ENCODE measurements around the gene PAPSS1. TPM values are rescaled to one million over a fixed set of nuclear protein-coding genes. Genes with fewer than 3 reads are reported as not detected.

The PAPSS1 gene
- polyA plus RNA-seq, 1 donor (not counting 4 experiments of a cell fraction or from before 2014, with no cell fraction given) = 95.2 TPM

DNA sequence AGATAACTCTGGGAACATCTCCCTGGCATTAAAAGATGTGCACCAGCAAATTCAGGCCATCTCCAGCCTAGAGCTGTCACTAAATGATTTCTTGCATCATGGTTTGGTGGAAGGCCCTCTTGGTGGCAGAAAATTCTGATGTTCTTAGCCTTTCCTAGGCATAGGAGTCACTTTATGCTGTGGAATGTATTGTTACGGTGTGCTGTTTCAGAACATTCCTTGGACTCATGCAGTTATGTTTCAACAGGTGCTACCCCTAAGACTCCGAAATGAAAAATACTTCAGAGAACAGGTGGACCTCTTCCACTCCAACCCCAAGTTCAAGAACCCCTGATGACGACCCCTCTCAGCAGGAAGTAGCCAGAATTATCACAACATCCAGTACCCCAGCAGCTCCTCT lies 20.3 kb upstream of the PAPSS1 start:
- Histone ChIP-seq H3K4me2 (ENCODE audit: control insufficient read depth, extremely low read depth, insufficient read depth, low read depth, low read length) (no peak overlapping the region), H2AFZ (ENCODE audit: control insufficient read depth, low read length) (no peak overlapping the region), H3K27ac (ENCODE audit: control insufficient read depth, insufficient read depth, low read length) (no peak overlapping the region), H3K27me3 (ENCODE audit: control insufficient read depth, extremely low read depth, insufficient read depth, low read length) (no peaks in the 10 kb centered on the region), H3K4me3 (ENCODE audit: control insufficient read depth in 2 of 3, extremely low read depth in 1 of 3, insufficient read depth in 2 of 3, low read depth in 1 of 3, low read length in 3 of 3) (no peak overlapping the region), H3K9me3 (ENCODE audit: control insufficient read depth, low read depth, low read length) (no peaks in the 10 kb centered on the region), H3K79me2 (ENCODE audit: control insufficient read depth, insufficient read depth, low read length) (no peaks in the 10 kb centered on the region), H3K36me3 (ENCODE audit: control insufficient read depth in 2 of 2, extremely low read depth in 1 of 2, insufficient read depth in 2 of 2, low read length in 2 of 2) (no peaks in the 10 kb centered on the region), H3K9ac (ENCODE audit: control insufficient read depth, extremely low read depth, insufficient read depth, low read length) (no peak overlapping the region), H3K4me1 (ENCODE audit: control insufficient read depth, extremely low read depth, insufficient read depth, low read length) (no peaks in the 10 kb centered on the region), H4K20me1 (ENCODE audit: control insufficient read depth, extremely low read depth, insufficient read depth, low read length) (no peaks in the 10 kb centered on the region), H3K9me1 (ENCODE audit: control insufficient read depth, extremely low read depth, insufficient read depth, low read length) (no peaks in the 10 kb centered on the region)
- DNase-seq (ENCODE audit: low read depth, low spot score) = no peak
- TF ChIP-seq CTCF (optimal IDR thresholded peaks at IDR 0.05 in 1 of 3, IDR thresholded peaks at IDR 0.05 in 1 of 3, conservative IDR thresholded peaks at IDR 0.05 in 1 of 3; ENCODE audit: extremely low read depth in 1 of 3, insufficient read depth in 2 of 3, low read length in 3 of 3) (peak in 1 of 3 experiments; percentile 24), EZH2 (IDR thresholded peaks at IDR 0.05; ENCODE audit: low read length) (no peak)
- FAIRE-seq = no peak
- dilution Hi-C loops (cut with MboI; ENCODE audit: extremely low pct_ligation_motif_present, low sequenced_read_pairs) = no loop called here

DNA sequence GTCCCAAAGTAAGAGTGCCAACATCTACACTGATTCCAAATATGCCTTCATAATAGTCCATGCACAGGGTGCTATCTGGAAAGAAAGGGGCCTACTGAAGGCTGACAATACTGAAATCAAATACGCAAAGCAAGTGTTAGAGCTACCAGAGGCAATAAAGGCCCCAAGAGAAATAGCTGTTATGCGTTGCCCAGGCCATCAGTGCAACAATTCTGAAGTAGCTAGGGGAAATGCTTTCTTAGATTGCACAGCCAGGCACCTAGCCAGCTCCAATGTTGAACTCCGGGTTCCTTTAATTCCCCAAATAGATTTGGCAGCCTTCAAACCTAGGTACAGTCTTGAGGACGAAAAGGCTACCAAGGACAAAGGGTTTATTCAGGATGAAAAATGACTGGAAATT lies 17.4 kb upstream of the PAPSS1 start:
- Histone ChIP-seq H3K9me3 (ENCODE audit: control insufficient read depth, low read depth, low read length) (no peaks in the 10 kb centered on the region), H3K9ac (ENCODE audit: control insufficient read depth, extremely low read depth, insufficient read depth, low read length) (no peak overlapping the region), H3K27me3 (ENCODE audit: control insufficient read depth, extremely low read depth, insufficient read depth, low read length) (no peaks in the 10 kb centered on the region), H2AFZ (ENCODE audit: control insufficient read depth, low read length) (no peak overlapping the region), H3K4me2 (ENCODE audit: control insufficient read depth, extremely low read depth, insufficient read depth, low read depth, low read length) (no peak overlapping the region), H4K20me1 (ENCODE audit: control insufficient read depth, extremely low read depth, insufficient read depth, low read length) (no peaks in the 10 kb centered on the region), H3K4me3 (ENCODE audit: control insufficient read depth in 2 of 3, extremely low read depth in 1 of 3, insufficient read depth in 2 of 3, low read depth in 1 of 3, low read length in 3 of 3) (no peak overlapping the region), H3K36me3 (ENCODE audit: control insufficient read depth in 2 of 2, extremely low read depth in 1 of 2, insufficient read depth in 2 of 2, low read length in 2 of 2) (no peaks in the 10 kb centered on the region), H3K9me1 (ENCODE audit: control insufficient read depth, extremely low read depth, insufficient read depth, low read length) (no peaks in the 10 kb centered on the region), H3K79me2 (ENCODE audit: control insufficient read depth, insufficient read depth, low read length) (no peaks in the 10 kb centered on the region), H3K27ac (ENCODE audit: control insufficient read depth, insufficient read depth, low read length) (no peak overlapping the region), H3K4me1 (ENCODE audit: control insufficient read depth, extremely low read depth, insufficient read depth, low read length) (no peaks in the 10 kb centered on the region)
- no peak for DNase-seq (ENCODE audit: low read depth, low spot score)
- no peak for TF ChIP-seq EZH2 (IDR thresholded peaks at IDR 0.05; ENCODE audit: low read length)
- TF ChIP-seq CTCF (optimal IDR thresholded peaks at IDR 0.05 in 1 of 3, IDR thresholded peaks at IDR 0.05 in 1 of 3, conservative IDR thresholded peaks at IDR 0.05 in 1 of 3; ENCODE audit: extremely low read depth in 1 of 3, insufficient read depth in 2 of 3, low read length in 3 of 3) = no peak
- FAIRE-seq = no peak
- dilution Hi-C loops (cut with MboI; ENCODE audit: extremely low pct_ligation_motif_present, low sequenced_read_pairs) = no loop called here

Measured in keratinocyte (primary cell).